Activated CD4-positive, CD25-positive, alpha-beta regulatory T cell treated with anti-CD3 and anti-CD28 coated beads, Interleukin-2, amount 50 U/mL, for 16 hours (primary cell): ENCODE measurements around the gene SLC7A6.

Source experiments
- DNase-seq: peaks from one replicate; pipeline ENCODE4 v3.0.0-alpha.2; 2020; ENCODE audit warnings: low read depth, low spot score

The SLC7A6 gene

DNA sequence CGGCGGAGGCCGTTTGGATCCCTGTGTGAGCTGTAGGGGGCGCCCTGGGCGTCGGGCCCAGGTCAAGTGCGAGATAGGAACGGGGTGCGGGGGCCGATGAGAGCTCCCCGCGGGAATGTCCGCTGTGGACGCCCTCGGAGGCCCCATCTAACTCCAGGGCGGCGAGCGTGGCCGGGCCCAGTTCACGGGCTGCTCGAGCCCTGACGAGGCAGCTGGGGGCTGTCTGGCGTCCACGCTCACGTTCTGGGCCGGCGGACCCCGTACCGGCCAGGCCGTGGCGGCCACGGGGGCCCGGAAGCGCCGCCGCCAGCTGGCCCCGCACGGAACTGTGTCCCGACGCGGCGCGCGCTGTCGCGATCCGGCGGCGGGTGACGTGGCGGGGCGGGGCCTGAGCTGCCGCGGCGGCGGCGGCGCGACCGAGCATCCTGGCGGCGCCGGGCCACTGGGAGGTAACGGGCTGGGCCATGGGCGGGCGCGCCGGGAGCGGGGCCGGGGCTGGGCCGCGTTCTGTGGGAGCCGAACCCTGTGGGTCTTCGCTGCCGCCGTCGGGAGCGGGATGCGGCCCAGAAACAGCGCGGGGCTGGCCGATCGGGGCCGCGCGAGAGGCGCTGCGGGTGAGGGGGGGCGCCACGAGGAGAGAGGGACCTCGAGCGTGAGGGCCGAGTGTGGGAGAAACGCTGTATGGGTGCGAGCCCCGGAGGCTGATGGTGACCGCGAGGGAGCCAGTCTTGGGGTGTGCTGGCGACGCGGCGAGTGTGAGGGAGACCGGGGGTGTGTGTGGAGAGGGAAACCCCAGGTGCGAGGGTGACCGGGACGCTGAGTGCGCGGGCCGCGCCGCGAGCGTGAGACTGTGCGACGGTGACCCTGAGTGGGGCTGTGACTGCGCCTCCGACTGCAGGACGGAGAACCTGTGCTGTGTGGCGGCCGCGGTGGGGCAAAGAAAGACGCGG, at the start of gene SLC7A6:
TSS of gene SLC7A6 (plus strand) at position 399 of the 950 bp plus-strand sequence. CDS start 10,201 bp downstream, outside the sequence.
- DNase-seq = peak; percentile 58

GRCh38 chr16:68214726-68215125, 49.6 kb upstream of the SLC7A6 start:
- no peak for DNase-seq

DNA sequence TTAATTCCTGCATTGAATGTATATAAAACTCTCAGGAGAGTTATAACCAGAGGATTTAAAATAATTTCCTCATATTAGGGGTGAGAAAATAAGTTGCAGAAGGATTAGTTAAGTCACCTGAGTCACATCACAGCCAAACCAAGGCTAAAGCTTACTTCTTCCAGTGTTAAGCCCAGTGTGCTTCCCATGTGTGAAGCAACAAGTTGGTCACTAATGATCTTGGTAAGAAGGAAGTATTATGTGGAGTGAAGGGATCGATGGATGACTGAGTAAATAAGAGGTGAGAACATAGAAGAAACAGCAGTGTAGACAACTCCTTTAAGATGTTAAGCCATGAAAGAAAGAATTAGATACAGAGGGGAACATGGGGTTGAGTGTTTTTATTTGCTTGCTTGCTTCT, 49.0 kb upstream of the SLC7A6 start:
- DNase-seq = no peak

DNA sequence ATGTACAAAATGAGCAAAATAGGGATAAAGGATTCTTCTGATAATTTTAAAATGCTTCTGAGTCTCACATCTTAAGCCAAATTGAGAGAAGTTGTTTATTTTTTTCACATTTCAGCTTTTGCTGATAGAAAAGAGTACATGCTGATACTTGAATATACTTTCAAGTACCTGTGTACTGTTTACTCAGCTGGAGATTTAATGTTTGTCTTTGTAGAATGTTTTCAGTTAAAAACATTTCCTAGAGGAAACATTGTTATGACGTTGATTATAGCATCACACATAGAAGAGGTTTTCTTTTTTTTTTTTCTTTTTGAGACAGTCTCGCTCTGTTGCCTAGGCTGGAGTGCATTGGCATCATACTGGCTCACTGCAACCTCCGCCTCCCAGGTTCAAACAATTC, 48.1 kb upstream of the SLC7A6 start:
- no peak for DNase-seq

DNA sequence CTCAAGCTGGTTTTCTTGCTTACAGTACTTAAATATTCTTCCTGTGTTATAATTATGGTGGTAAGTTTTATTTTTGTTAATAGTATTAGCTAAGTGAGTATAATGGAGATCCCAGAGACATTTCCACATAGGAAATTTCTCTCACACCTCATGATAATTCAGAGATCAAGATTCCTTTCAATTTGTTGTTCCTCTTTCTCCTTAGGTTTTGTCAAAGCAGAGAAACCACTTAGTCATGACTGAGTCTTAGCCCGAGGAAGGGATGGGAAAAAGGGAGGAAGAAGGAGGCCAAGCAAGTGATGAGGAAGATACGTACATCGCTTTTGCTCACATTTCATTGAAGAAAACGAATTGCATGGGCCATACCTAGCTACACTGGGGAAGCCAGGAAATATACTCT, 46.8 kb upstream of the SLC7A6 start:
- no peak for DNase-seq

DNA sequence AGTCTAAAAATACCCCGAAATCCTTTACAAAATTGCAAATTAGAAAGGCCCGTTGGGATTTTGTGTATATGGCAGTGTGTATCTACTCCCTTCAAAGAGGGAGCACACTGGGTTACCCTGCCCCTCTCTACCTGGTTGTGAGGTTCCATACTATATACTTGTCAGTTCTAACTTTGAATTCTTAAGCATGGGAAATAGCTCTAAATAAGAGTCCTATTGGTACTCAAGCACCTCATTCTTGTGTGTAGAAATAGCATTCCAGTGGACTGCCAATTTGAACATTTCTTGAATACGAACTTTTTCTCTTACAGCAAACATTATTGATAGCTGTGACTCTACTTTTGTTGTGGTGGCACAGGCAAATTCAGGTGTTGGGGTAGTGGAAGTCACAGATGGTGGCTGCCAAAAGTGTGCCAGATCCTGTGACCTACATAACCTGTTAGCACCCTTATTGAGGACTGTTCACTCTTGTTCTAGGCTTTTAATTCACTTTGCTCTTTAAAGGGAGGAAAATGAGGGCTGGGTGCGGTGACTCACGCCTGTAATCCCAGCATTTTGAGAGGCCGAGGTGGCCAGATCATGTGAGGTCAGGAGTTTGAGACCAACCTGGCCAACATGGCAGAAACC, 44.5 kb upstream of the SLC7A6 start:
- no peak for DNase-seq

DNA sequence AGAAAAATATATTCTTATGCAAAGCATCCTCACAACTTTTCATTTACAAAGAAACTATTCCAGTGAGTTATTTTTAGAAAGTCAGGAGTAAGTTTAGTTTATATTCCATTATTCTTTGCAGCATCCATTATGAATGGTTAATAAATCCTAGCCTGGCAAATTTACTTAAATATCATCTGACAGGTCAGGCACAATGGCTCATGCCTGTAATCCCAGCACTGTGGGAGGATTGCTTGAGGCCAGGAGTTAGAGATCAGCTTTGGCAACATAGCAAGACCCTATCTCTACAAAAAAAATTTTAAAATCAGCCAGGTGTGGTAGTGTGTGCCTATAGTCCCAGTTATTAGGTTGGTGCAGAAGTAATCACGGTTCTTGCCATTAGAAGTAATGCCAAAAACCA, 41.3 kb upstream of the SLC7A6 start:
- DNase-seq = no peak

GRCh38 chr16:68226116-68226515, 38.2 kb upstream of the SLC7A6 start:
- no peak for DNase-seq

- no peak for DNase-seq
Measured at GRCh38 chr16:68227183-68227793, 37.0 kb upstream of the SLC7A6 start.

DNA sequence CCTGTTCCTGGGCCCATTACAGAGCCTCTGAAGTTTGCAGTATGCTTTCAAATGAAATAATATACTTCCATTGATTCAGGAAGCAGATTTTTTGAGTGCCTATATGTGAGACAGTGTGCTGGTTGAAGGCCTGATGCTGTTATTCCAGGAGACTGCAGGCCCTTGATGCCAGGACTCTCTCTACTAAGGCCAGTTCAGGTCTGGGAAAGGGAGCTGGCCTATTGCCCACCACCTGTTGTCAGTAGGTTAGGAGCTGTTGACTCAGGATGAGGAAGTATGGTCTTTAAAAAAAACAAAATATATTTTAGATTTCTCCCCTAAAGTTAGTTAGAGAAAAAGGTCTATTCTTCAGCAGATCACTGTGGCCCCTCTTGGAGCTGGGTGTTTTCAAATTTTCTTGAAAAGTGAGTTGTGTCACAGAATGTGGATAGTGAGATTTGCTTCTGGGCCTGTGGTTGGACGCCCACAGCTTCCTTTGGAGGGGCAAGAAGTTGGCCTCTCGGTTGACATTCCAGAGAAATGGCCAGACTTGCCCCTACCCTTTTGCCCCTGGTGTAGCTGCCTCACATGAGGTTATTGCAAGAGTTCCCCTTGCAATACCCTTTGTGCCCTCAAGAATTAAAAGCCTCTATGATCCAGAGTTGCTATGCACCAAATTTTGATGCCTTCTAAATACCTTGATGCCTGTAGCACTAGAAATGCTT, 36.3 kb upstream of the SLC7A6 start:
- no peak for DNase-seq

DNA sequence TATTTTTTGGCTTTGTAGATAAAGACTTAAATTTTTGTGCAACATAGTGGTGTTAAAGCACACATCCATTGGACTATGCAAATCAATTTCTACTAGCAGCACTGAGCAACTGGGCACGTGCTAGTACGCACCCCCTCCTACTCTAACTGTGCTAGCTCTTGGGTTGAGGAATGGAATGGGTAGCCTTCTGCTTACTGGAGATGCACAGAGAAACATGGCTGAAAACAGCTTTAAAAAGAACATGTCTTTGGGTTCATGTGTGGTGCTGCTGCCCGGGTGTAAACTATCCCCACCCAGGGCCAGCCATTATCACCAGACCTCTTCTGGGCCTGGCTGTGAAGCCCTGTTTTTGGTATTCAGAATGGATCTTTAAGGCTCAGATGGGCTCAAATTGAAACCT, 35.7 kb upstream of the SLC7A6 start:
- no peak for DNase-seq

- peak; percentile 16 for DNase-seq
Measured at GRCh38 chr16:68229431-68230175, 34.7 kb upstream of the SLC7A6 start.

- no peak for DNase-seq
Measured at GRCh38 chr16:68230176-68230571, 34.2 kb upstream of the SLC7A6 start.

- DNase-seq = no peak
Measured at GRCh38 chr16:68230956-68231355, 33.4 kb upstream of the SLC7A6 start.

- DNase-seq = no peak
Measured at GRCh38 chr16:68231384-68232136, 32.8 kb upstream of the SLC7A6 start.

GRCh38 chr16:68232335-68232734, 32.0 kb upstream of the SLC7A6 start:
- DNase-seq = no peak

DNA sequence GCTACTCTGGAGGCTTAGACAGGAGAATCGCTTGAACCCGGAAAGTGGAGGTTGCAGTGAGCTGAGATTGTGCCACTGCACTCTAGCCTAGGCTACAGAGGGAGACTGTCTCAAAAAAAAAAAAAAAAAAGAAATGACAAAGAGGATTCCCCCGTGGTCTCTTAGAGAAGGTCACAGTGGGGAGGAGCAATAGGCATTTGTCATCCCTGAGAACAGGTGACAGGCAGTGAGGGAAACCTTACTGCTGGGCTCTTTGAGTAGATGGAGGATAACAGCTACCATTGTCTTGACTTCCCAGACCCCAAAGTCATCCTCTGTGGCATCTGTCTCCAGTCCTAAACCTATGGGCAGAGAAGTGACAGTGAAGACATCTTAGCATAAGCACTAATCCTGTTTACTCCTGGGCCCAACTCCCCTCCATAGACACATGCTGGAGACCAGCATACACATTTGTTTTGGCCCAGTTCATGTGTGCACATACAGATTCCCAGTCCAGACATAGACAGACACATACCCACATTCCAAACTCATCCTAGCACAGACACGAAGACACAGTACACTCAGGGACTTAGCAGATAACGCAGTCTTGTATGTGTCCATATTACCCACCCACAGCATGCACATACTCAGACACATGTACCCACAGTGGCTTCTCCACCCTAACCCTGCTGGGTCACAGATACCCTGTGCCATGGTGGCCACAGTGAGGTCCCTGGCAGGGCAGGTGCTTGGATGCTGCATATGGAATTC, 31.1 kb upstream of the SLC7A6 start:
- DNase-seq = no peak

GRCh38 chr16:68233835-68234187, 30.5 kb upstream of the SLC7A6 start:
- no peak for DNase-seq

DNA sequence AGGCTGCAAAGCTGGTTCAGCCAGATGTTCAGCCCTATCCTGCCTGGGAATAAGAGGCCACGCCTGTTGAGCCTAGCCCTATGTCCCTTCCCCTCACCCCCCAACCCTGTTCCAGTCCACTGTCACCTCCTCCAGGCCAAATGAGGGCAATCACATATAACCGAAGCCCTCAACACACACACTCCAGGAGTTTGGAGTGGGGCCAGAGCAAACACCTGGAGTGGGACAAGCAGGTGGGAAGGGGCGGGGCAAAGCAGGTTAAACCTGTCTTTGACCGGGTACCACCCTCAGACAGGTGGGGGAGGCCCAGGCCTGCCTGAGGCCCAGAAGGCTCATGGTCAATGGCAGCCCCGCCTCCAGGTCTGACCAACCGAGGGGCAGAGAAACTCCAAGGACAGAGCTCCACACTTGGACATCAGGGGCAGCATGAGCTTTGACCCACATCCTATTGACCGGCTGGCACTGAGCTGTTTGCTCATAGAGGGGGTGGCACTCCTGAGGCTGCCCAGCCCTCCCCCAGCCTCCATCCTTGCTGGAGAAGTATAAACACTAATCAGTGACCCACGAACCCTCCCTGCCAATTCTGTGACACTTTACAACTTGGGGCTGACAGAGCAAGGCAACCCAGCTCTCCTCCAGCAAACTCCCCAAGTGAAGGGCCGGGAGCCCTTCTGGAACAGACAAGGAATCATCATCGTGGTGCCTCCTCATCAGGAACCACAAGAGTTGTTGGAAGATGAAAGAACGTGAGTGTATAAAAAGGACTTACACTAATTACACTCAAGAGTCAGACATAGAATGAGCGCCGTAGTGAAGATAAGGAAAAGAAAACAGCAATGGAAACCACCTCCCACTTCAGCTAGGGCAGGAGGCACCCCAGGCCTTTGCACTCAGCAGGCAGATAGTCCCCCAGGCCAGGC, 29.9 kb upstream of the SLC7A6 start:
- no peak for DNase-seq
